GM11168 (cell line): ENCODE measurements around the gene ENTHD1.

ENCODE experiments used
- in situ Hi-C: fragments of 300-500 bp; cut with MboI; formaldehyde crosslinking; loops from one replicate; pipeline ENCODE4 v1.12.0; 2022; ENCODE audit warnings: low sequenced_read_pairs; ENCODE audit not compliant: unreplicated experiment

Gene ENTHD1

GRCh38 chr22:39721206-39722031 is 172.1 kb downstream of the ENTHD1 start:
- in situ Hi-C loops, result no loop called here

DNA sequence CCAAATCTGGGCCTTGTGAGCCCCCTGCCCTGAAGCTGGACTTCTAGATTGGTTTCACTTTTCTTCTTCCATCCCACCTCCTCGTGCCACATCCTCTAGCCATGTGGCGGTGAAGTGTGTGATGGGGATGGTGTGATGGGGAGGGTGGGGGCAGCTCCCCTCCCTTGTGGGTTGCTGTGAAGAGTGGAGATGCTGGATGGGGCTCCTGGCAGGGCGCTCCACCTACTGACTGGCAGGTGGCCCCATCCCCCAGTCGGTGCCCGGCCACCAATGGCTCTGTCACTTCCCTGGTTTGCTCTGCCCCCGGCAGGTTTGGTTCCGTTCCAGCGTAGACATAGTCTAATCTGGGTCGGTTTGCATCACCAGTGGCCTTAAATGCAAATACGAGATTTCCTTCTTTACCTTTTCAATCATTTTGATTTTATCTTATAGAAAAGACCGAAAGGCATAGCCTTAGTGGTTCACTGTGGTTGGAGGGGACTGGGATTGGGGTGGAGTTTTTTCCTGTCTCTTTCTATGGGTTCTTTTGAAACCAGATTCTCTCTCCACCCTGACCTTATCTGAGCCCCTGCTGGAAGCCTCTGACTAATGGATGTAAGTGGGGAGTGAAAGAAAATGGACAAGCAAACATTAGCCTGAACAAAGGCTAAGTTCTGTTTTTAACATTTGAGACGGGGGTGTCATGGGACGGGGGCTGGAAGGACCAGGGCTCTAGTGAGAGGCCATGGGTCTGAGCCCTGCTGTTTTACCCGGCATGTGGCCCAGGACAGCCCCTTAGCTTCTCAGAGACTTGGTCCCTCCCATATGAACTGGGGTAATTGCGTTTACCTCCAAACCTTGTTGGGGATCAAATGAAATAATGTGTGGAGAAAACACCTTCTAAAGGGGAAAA is 173.8 kb downstream of the ENTHD1 start:
- in situ Hi-C loops, result no loop called here

DNA sequence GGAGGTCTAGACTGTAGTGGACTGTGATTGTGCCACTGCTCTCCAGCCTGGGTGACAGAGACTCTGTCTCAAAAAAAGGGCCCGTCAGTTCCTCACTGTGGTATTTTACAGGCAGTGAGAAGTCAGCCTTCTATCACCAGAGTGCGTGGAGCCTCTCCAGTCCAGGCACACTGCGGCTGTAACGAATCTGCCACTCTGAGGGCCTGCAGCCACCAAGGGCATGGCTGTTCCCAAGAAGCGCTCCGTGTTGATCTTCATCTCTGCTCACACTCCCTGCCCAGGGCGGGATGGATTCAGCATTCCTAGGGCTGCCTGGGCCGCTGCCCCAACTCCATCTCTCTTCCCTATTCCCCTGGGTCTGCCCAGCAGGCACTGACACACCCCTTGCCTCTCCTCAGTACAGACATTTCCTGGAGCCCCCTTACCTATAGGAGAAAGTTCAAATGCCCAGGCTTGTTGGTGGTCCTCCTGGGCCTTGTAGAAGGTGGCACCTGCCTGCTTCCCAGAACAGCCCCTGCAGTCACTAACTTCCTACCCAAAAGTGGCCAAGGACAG is 174.6 kb downstream of the ENTHD1 start:
- in situ Hi-C loops, result no loop called here

DNA sequence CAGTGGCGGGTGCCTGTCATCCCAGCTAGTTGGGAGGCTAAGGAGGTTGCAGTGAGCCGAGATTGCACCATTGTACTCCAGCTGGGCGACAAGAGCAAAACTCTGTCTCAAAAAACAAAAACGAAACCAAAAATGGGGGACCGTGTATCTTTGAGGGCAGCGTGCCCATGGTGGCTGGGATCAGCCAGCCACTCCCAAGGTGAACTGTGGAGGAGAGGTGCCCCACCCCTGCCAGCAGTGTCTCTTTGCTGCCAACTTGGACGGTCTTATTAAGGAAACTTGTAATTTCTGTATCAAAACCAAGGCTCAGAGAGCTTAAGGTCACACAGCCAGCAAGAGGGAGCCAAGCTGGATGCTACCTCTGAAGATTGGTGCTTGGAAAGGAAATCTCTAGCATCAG is 175.4 kb downstream of the ENTHD1 start:
- in situ Hi-C loops, result no loop called here

DNA sequence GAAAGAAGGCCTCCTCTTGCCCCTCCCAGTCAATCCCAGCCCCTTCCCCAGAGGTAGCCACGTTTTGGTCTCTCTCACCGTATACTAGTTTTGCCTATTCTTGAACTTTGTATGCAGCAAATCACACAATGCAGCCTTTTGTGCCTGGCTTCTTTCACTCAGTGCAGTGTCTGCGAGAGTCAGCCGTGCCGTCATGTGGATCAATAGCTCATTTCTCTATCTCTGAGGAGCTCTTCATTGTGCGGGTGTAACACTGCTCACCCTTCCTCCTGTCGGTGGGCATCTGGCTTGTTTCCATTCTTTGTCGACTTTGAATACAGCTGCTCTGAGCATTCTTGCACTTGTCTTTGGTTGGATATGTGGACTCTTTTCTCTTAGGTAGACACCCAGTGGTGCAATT is 176.5 kb downstream of the ENTHD1 start:
- in situ Hi-C loops, result no loop called here

DNA sequence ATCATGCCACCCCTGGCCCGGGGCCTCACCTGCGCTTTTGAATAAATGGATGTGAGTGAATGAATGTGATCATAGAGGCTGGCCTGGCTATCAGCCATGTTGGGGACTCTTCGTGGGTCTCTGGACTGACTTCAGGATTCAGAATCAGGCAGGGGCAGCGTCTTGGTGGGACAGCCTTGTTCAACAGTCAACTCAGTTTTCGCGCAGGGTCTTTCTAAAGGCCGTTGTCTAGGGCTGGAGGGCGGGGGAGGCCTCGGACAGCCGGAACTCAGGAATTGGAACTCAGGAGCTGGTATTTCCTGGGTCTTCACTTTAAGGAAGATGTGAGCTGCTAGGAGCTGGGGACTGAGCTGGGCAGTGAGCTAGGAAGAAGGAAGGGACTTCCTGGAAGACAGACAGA is 177.0 kb downstream of the ENTHD1 start:
- in situ Hi-C loops, result no loop called here

DNA sequence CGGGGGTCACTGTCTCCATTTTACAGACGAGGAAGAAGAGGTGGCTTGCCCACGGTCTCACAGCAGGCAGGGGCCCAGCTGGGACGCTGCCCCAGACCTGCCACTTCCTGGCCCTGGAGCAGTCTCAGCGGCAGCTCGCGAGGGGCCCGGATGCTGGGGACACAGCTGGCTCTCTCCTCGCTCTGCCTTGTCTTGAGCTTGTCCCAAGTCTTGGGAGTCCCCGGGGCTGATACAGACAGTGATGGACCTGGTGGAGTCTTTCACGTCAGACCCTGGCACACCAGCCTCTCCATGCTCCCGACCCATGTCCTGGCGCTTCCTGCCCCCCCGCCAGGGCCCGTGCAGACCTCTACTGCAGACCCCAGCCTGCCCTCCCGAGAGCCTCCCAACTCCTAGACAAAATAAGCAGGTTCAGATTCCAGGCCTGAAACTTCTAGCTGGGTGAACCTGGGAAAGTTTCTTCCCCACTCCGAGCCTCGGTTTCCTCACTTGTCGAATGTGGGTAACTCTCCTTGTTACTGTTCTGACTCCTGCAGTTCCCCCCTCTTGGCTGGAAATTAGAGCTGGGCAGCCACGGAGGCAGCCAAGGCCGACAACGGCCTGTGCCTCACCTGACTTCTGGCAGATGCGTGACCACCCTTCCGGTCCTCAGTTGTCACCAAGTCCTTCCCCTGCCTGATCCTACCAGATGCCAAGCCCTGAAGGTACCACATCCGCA is 177.6 kb downstream of the ENTHD1 start:
- in situ Hi-C loops, result no loop called here

GRCh38 chr22:39714321-39714720 is 179.2 kb downstream of the ENTHD1 start:
- in situ Hi-C loops, result no loop called here

GRCh38 chr22:39713799-39714290 is 179.7 kb downstream of the ENTHD1 start:
- in situ Hi-C loops, result no loop called here

GRCh38 chr22:39712751-39713525 is 180.6 kb downstream of the ENTHD1 start:
- in situ Hi-C loops, result no loop called here

DNA sequence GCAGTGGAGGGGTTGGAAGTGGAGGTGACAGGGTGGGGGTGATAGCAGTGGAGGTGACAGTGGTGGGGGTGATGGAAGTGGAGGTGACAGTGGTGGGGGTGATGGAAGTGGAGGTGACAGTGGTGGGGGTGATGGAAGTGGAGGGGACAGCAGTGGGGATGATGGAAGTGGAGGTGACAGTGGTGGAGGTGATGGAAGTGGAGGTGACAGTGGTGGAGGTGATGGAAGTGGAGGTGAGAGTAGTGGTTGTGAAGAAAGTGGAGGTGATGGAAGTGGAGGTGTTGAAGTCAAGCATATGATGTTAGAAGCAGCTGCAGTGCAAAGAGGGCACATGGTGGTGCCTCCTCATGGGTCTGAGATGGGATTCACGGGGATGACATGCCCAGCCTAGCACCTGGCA is 181.5 kb downstream of the ENTHD1 start:
- in situ Hi-C loops, result no loop called here

DNA sequence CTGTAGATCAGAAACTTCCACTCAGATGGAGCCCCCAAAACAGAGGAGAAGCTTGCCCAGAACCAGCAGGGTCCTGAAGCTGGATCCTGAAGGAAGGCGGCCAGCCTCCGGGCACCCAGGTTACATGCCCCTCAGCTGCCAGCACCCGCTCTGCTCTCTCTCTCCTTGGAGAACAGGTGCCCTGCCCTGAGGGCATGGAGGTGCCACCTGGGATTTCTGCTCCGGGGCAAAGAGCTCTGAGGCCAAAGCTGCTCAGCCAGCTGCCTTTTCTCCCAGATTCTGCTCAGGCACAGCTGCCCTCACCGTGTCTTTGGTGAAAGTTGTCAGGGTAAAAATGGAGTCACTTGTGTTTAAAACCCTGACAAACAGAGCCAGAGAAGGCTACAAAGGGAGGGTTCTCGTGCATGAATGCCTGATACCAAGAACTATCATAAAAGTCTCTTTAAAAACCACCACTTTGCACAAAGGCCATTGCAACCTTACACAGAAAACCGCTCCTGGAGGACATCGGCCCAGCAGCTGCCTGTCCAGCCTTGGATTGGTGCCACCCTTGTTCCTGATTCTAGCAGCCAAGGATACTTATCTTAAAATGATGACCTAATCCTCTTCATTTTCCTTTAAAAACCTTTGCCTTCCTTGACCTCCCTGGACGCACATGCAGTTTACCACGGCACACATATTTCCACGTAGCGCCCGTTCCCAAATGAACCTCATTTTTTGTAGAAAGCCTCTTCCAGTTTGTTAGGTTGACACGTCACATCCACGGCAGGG is 183.0 kb downstream of the ENTHD1 start:
- in situ Hi-C loops, result no loop called here

- in situ Hi-C loops, result no loop called here
Observed at GRCh38 chr22:39707816-39708215, 185.7 kb downstream of the ENTHD1 start.

- in situ Hi-C loops, result no loop called here
Observed at GRCh38 chr22:39707351-39707750, 186.2 kb downstream of the ENTHD1 start.

DNA sequence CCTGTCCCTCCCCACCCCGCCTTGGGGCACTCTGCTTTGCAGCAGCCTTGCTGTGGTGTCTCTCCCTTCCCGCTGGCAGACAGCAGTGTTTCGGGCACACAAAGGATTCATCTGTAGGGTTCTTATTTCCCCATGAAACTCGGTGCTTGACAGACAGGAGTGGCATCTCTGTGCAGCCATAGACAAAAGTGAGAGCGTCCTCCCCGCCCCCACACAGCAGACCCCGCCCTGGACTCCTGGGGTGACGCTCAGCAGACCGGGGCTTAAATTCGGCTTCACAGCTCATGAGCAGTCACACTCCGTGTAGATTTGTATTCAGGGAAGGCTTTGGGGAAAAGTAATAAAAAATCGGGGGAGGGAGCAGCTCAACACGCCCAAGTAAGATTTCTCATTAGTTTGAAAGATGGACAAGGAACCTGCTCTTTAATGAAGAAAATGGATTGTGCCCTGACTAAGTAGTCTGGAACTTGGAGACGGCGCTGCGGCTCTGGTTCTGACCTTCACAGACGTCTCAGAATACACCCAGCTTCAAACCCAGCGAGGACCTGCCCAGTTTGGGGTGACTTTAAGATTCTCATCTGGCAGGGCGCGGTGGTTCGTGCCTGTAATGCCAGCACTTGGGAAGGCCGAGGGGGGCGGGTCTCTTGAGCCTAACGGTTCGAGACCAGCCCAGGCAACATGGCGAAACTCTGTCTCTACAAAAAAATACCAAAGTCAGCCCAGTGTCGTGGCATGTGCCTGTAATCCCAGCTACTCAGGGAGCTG is 187.0 kb downstream of the ENTHD1 start:
- in situ Hi-C loops, result no loop called here

DNA sequence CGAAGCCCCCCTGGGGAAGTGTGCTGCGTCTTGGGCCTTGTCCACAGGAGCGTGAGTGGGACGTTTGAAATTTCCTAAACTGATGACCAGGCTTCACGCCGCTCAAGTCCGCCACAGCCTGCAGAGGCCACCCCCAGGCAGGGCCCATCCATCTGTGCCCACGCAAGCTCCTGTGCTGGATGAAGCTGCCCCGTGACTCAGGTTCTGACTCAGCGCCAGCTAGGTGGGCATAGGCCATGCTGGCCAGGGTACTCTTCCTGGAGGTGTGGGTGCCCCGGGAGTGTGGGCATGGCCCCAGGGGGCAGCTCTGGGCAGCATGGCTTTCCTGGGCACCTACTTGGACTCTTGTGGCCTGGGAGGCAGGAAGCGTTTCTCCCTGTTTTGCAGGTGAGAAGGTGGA is 188.2 kb downstream of the ENTHD1 start:
- in situ Hi-C loops, result no loop called here

GRCh38 chr22:39703928-39704639 is 189.5 kb downstream of the ENTHD1 start:
- in situ Hi-C loops, result no loop called here
